AG09309 (cell line): Measurements from ENCODE around the gene AUTS2.

Experiments
- DNase-seq: peaks from one replicate; pipeline ENCODE4 v3.0.0-alpha.2; 2010; ENCODE audit warnings: low read depth
- H3K4me3 ChIP-seq: 2 replicates; pipeline ENCODE4 v1.5.1; 2011; ENCODE audit warnings: mild to moderate bottlenecking, low read depth, low read length, moderate library complexity; ENCODE audit not compliant: control insufficient read depth
- CTCF ChIP-seq: IDR thresholded peaks from 2 replicates; pipeline ENCODE4 v1.5.1; 2011; ENCODE audit warnings: mild to moderate bottlenecking, low read depth, low read length, inconsistent platforms; ENCODE audit not compliant: insufficient read depth, control insufficient read depth; ENCODE audit errors: missing control alignments

Gene AUTS2

GRCh38 chr7:69919426-69920111 is 321.3 kb downstream of the AUTS2 start:
- TF ChIP-seq CTCF, result no peak

GRCh38 chr7:69920797-69921196 is 322.5 kb downstream of the AUTS2 start:
- no peak overlapping the region for H3K4me3 ChIP-seq
- DNase-seq, result no peak
- TF ChIP-seq CTCF, result no peak

More at GRCh38 chr7:69919426-69920111, 321.3 kb downstream of the AUTS2 start:
- no peak for DNase-seq
- no peak overlapping the region for H3K4me3 ChIP-seq

GRCh38 chr7:69922026-69922803 is 323.9 kb downstream of the AUTS2 start:
- H3K4me3 ChIP-seq, result no peak overlapping the region
- no peak for DNase-seq
- TF ChIP-seq CTCF, result no peak

- H3K4me3 ChIP-seq, result no peak overlapping the region
- TF ChIP-seq CTCF, result no peak
- DNase-seq, result no peak
These were observed 329.2 kb downstream of the AUTS2 start for GRCh38 chr7:69927461-69927860.

- TF ChIP-seq CTCF, result no peak
- no peak for DNase-seq
- no peak overlapping the region for H3K4me3 ChIP-seq
These were observed 330.3 kb downstream of the AUTS2 start for GRCh38 chr7:69928621-69929020.

GRCh38 chr7:69929622-69930021 is 331.3 kb downstream of the AUTS2 start:
- no peak for TF ChIP-seq CTCF
- no peak overlapping the region for H3K4me3 ChIP-seq
- DNase-seq, result no peak
